Measurements from ENCODE around the gene DAB2.

Gene DAB2

GRCh38 chr5:39469176-39469575 is 44.4 kb upstream of the DAB2 start:
- DNase-seq (ENCODE audit: low read depth) = no peak
- TF ChIP-seq POLR2A (IDR thresholded peaks at IDR 0.05; ENCODE audit: extremely low read depth, insufficient read length) (no peak), CTCF (IDR thresholded peaks at IDR 0.05; ENCODE audit: low read depth, low read length) (no peak), MAX (IDR thresholded peaks at IDR 0.05; ENCODE audit: low read depth, low read length) (no peak), MYC (IDR thresholded peaks at IDR 0.05; ENCODE audit: low read depth, low read length) (no peak)
- H3K4me3 ChIP-seq (ENCODE audit: low read depth, low read length) = no peak overlapping the region

GRCh38 chr5:39466846-39467245 is 42.1 kb upstream of the DAB2 start:
- DNase-seq (ENCODE audit: low read depth) = no peak
- TF ChIP-seq MAX (IDR thresholded peaks at IDR 0.05; ENCODE audit: low read depth, low read length) (no peak), MYC (IDR thresholded peaks at IDR 0.05; ENCODE audit: low read depth, low read length) (no peak), CTCF (IDR thresholded peaks at IDR 0.05; ENCODE audit: low read depth, low read length) (no peak), POLR2A (IDR thresholded peaks at IDR 0.05; ENCODE audit: extremely low read depth, insufficient read length) (no peak)
- no peak overlapping the region for H3K4me3 ChIP-seq (ENCODE audit: low read depth, low read length)

DNA sequence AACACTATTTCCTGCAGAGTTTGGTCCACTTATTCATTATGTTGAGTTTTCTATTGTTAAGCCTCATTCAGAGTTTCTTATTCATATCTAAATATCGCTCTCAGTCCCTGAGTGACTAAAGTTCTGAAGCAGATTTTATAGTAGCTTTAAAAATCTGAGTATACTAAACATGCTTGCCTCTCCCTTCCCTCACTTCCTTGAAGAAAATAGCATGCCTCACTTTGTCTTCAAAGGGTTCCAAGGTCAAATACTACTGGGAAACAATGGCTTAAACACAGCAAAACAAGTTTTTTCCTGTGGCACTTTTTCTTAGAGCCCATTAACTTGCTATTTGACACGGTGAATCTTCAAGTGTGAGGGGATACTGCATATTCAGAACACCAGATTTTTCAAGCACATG is 41.1 kb upstream of the DAB2 start:
- DNase-seq (ENCODE audit: low read depth) = no peak
- no peak overlapping the region for H3K4me3 ChIP-seq (ENCODE audit: low read depth, low read length)
- TF ChIP-seq MAX (IDR thresholded peaks at IDR 0.05; ENCODE audit: low read depth, low read length) (no peak), CTCF (IDR thresholded peaks at IDR 0.05; ENCODE audit: low read depth, low read length) (no peak), MYC (IDR thresholded peaks at IDR 0.05; ENCODE audit: low read depth, low read length) (no peak), POLR2A (IDR thresholded peaks at IDR 0.05; ENCODE audit: extremely low read depth, insufficient read length) (no peak)

DNA sequence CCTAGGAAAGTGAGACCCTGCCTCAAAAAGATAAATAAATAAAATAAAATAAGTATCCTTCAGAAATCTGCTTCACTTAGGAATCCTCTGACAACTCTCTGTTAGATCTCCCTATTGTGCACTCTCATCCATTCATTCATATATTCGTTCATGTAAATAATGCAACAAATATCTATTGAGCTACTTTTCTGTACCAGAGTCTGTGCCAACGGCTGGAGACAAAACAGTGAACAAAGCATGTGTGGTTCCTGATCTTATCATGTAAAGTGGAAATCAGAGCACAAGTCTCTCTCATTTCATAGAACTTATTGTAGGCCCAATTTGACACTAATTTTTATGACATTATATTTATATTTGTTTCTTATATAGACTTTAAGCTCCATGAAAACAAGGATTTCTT is 40.3 kb upstream of the DAB2 start:
- H3K4me3 ChIP-seq (ENCODE audit: low read depth, low read length) = no peak overlapping the region
- DNase-seq (ENCODE audit: low read depth) = no peak
- TF ChIP-seq MYC (IDR thresholded peaks at IDR 0.05; ENCODE audit: low read depth, low read length) (no peak), MAX (IDR thresholded peaks at IDR 0.05; ENCODE audit: low read depth, low read length) (no peak), POLR2A (IDR thresholded peaks at IDR 0.05; ENCODE audit: extremely low read depth, insufficient read length) (no peak), CTCF (IDR thresholded peaks at IDR 0.05; ENCODE audit: low read depth, low read length) (no peak)

GRCh38 chr5:39464088-39464487 is 39.3 kb upstream of the DAB2 start:
- TF ChIP-seq CTCF (IDR thresholded peaks at IDR 0.05; ENCODE audit: low read depth, low read length) (no peak), MYC (IDR thresholded peaks at IDR 0.05; ENCODE audit: low read depth, low read length) (no peak), POLR2A (IDR thresholded peaks at IDR 0.05; ENCODE audit: extremely low read depth, insufficient read length) (no peak), MAX (IDR thresholded peaks at IDR 0.05; ENCODE audit: low read depth, low read length) (no peak)
- H3K4me3 ChIP-seq (ENCODE audit: low read depth, low read length) = no peak overlapping the region
- DNase-seq (ENCODE audit: low read depth) = no peak

DNA sequence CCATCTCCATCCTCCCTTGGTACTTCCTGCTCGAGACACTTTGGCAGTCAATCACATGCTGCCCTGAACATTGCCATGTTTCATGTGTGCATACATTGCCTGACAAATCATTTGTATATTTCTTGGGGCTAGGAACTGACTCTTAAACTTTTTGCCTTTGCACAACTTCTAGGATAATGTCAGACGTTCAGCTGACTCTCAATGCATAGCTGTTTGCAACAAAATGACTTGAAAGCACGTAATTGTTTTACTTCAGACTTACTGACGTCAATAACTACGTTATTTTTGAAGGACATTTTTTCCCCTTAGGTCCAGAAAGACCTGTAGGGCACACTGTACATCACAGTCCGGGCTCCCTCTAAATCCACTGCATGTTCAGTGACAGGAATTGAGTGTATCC is 37.4 kb upstream of the DAB2 start:
- no peak overlapping the region for H3K4me3 ChIP-seq (ENCODE audit: low read depth, low read length)
- TF ChIP-seq POLR2A (IDR thresholded peaks at IDR 0.05; ENCODE audit: extremely low read depth, insufficient read length) (no peak), MAX (IDR thresholded peaks at IDR 0.05; ENCODE audit: low read depth, low read length) (no peak), CTCF (IDR thresholded peaks at IDR 0.05; ENCODE audit: low read depth, low read length) (no peak), MYC (IDR thresholded peaks at IDR 0.05; ENCODE audit: low read depth, low read length) (no peak)
- DNase-seq (ENCODE audit: low read depth) = no peak

Data from NB4 (cell line).